ENCODE measurements around the gene EDEM2.

- TF ChIP-seq CTCF (IDR thresholded peaks at IDR 0.05; ENCODE audit: insufficient read depth, low read depth, low read length) (no peak), EZH2 (IDR thresholded peaks at IDR 0.05; ENCODE audit: insufficient read depth, low read length) (no peak)
Observed at GRCh38 chr20:35196313-35196712, 49.2 kb upstream of the EDEM2 start.
